MCF 10A (cell line): ENCODE data around the gene ACTR6. TPM values are rescaled to one million over a fixed set of nuclear protein-coding genes. Genes with fewer than 3 reads are reported as not detected.

Experiments used
- BruUV-seq: library from RNA; stranded (reverse); fragments of 400-500 nt; replicated peaks from 2 replicates; lab custom pipeline; 2021; lab: Mats Ljungman, UMichigan
- CTCF ChIA-PET: fragments of 300-600 bp; sonication (Branson Sonifier 250); formaldehyde crosslinking; extraction: SDS; loops from one replicate; lab custom pipeline; 2021; ENCODE audit warnings: antibody characterized with exemption, inconsistent platforms; lab: Yijun Ruan, JAX
- POLR2A ChIA-PET: fragments of 300-600, 350-650 bp; sonication (Branson Sonifier 250); formaldehyde crosslinking; extraction: SDS; loops from one replicate; lab custom pipeline; 2020; ENCODE audit warnings: antibody characterized with exemption, inconsistent platforms; lab: Yijun Ruan, JAX
- DNase-seq: peaks from one replicate; pipeline ENCODE4 v3.0.0-alpha.2; 2018; ENCODE audit not compliant: unreplicated experiment
- H3K27ac Mint-ChIP-seq: one replicate; pipeline ENCODE4 v1.8.0; 2022; ENCODE audit warnings: mild to moderate bottlenecking, low read depth, mixed read lengths; ENCODE audit not compliant: unreplicated experiment
- H3K27me3 Mint-ChIP-seq: one replicate; pipeline ENCODE4 v1.8.0; 2022; ENCODE audit warnings: mixed read lengths; ENCODE audit not compliant: insufficient read depth, unreplicated experiment
- H3K36me3 Mint-ChIP-seq: one replicate; pipeline ENCODE4 v1.8.0; 2022; ENCODE audit warnings: mild to moderate bottlenecking, moderate library complexity, mixed read lengths; ENCODE audit not compliant: insufficient read depth, unreplicated experiment
- H3K4me1 Mint-ChIP-seq: one replicate; pipeline ENCODE4 v1.8.0; 2022; ENCODE audit warnings: mixed read lengths; ENCODE audit not compliant: insufficient read depth, unreplicated experiment
- H3K4me3 Mint-ChIP-seq: one replicate; pipeline ENCODE4 v1.8.0; 2022; ENCODE audit warnings: mild to moderate bottlenecking, moderate library complexity, mixed read lengths; ENCODE audit not compliant: unreplicated experiment
- H3K9me3 Mint-ChIP-seq: one replicate; pipeline ENCODE4 v1.8.0; 2022; ENCODE audit warnings: mixed read lengths; ENCODE audit not compliant: unreplicated experiment
- intact Hi-C: fragments of 100-400 bp; cut with micrococcal nuclease; formaldehyde crosslinking; loops from 2 replicates; pipeline ENCODE4 v1.14.1; 2022
- total RNA-seq: library from RNA; stranded (reverse); gene quantifications from 2 replicates; pipeline ENCODE4 v1.2.3, GENCODE V29; 2022
- TF ChIP-seq, protein P1 (sequence below): fragments of 200-600 bp; IDR thresholded peaks from one replicate; pipeline ENCODE4 v1.8.0; 2022; ENCODE audit warnings: antibody characterized with exemption, mild to moderate bottlenecking; ENCODE audit not compliant: unreplicated experiment

ACTR6 gene
- total RNA-seq, 1 experiment from 2014 or later = 26.4 TPM

GRCh38 chr12:100247765-100248164 is 47.1 kb downstream of the ACTR6 start:
- no peak for DNase-seq
- ChIA-PET POLR2A (no interaction called here), CTCF (no interaction called here)
- Mint-ChIP-seq H3K9me3 (no peaks in the 10 kb centered on the region), H3K36me3 (peaks cover 6% of the 10 kb centered on the region), H3K27ac (no peak overlapping the region), H3K27me3 (no peaks in the 10 kb centered on the region), H3K4me3 (no peak overlapping the region), H3K4me1 (no peaks in the 10 kb centered on the region)
- TF ChIP-seq, protein P1, sequence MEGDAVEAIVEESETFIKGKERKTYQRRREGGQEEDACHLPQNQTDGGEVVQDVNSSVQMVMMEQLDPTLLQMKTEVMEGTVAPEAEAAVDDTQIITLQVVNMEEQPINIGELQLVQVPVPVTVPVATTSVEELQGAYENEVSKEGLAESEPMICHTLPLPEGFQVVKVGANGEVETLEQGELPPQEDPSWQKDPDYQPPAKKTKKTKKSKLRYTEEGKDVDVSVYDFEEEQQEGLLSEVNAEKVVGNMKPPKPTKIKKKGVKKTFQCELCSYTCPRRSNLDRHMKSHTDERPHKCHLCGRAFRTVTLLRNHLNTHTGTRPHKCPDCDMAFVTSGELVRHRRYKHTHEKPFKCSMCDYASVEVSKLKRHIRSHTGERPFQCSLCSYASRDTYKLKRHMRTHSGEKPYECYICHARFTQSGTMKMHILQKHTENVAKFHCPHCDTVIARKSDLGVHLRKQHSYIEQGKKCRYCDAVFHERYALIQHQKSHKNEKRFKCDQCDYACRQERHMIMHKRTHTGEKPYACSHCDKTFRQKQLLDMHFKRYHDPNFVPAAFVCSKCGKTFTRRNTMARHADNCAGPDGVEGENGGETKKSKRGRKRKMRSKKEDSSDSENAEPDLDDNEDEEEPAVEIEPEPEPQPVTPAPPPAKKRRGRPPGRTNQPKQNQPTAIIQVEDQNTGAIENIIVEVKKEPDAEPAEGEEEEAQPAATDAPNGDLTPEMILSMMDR = no peak
- intact Hi-C loops = no loop called here
- no TSS peak for BruUV-seq

GRCh38 chr12:100248886-100249285 is 48.3 kb downstream of the ACTR6 start:
- TF ChIP-seq, protein P1 = no peak
- ChIA-PET POLR2A (interaction anchor here (0.6 kb wide), 1 partner anchor 18 kb away, joined by 3 read pairs; the partner anchor contains the start of genes DEPDC4 and SCYL2), CTCF (interaction anchor here (0.9 kb wide), 1 partner anchor 14 kb away, joined by 5 read pairs; no protein-coding TSS in a partner anchor)
- intact Hi-C loops = no loop called here
- no peak for DNase-seq
- H3K4me3 Mint-ChIP-seq = no peak overlapping the region
- H3K27ac Mint-ChIP-seq = no peak overlapping the region
- no peaks in the 10 kb centered on the region for H3K4me1 Mint-ChIP-seq
- no peaks in the 10 kb centered on the region for H3K9me3 Mint-ChIP-seq
- no TSS peak for BruUV-seq
- H3K36me3 Mint-ChIP-seq = peaks cover 6% of the 10 kb centered on the region
- no peaks in the 10 kb centered on the region for H3K27me3 Mint-ChIP-seq

DNA sequence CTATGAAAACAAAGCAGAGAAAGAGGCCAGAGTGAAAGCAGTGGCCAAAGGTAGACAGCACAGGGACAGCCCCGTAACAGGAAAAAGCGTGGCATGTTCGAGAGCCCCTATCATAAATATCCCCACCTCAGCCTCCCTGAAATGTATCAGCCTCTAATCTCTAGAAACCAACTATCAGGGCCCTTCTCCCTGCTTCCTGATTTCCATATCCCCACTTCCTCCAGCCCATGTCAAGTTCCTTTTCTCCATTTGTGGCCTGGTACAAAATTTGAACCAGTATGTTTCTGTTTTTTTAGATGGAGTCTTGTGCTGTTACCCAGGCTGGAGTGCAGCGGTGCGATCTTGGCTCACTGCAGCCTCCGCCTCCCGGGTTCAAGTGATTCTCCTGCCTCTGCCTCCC is 49.3 kb downstream of the ACTR6 start:
- ChIA-PET POLR2A (no interaction called here), CTCF (no interaction called here)
- peaks cover 6% of the 10 kb centered on the region for H3K36me3 Mint-ChIP-seq
- no TSS peak for BruUV-seq
- no peak for DNase-seq
- no peaks in the 10 kb centered on the region for H3K27me3 Mint-ChIP-seq
- no peaks in the 10 kb centered on the region for H3K9me3 Mint-ChIP-seq
- TF ChIP-seq, protein P1 = no peak
- no peak overlapping the region for H3K4me3 Mint-ChIP-seq
- intact Hi-C loops = no loop called here
- H3K27ac Mint-ChIP-seq = no peak overlapping the region
- peaks cover 5% of the 10 kb centered on the region for H3K4me1 Mint-ChIP-seq

- TF ChIP-seq, protein P1 = no peak
- Mint-ChIP-seq H3K27ac (no peak overlapping the region), H3K9me3 (no peaks in the 10 kb centered on the region), H3K36me3 (peaks cover 6% of the 10 kb centered on the region), H3K27me3 (no peaks in the 10 kb centered on the region), H3K4me1 (peaks cover 7% of the 10 kb centered on the region), H3K4me3 (no peak overlapping the region)
- CTCF ChIA-PET = interaction anchor here (1.6 kb wide), 1 partner anchor 17 kb away, joined by 4 read pairs; no protein-coding TSS in a partner anchor
- no TSS peak for BruUV-seq
- POLR2A ChIA-PET = no interaction called here
- DNase-seq = no peak
- intact Hi-C loops = no loop called here
These were observed 51.3 kb downstream of the ACTR6 start for GRCh38 chr12:100251917-100252316.
